Ammon's horn (tissue), 1 donor: ENCODE data around the gene CLEC10A.
A peak's percentile ranks its signal among the peaks of the same experiment; 100 is the strongest.
"Not testable (repeated sequence)": the region's sequence is repeated elsewhere in the genome, so short reads cannot be mapped to it uniquely, and the experiment has no call there.

Experiments used
- DNase-seq: peaks from one replicate; pipeline ENCODE4 v3.0.0-alpha.2; 2016; ENCODE audit warnings: low spot score

Gene CLEC10A

GRCh38 chr17:7074931-7075330 is 5.1 kb downstream of the CLEC10A start:
- no peak for DNase-seq

- DNase-seq, result no peak
Observed at GRCh38 chr17:7072406-7072805, 7.6 kb downstream of the CLEC10A start.

- DNase-seq, result no peak
Observed at GRCh38 chr17:7070712-7071111, 9.3 kb downstream of the CLEC10A start.

- no peak for DNase-seq
Observed at GRCh38 chr17:7068268-7068667, 11.8 kb downstream of the CLEC10A start.

- DNase-seq, result no peak
Observed at GRCh38 chr17:7067198-7067597, 12.9 kb downstream of the CLEC10A start.

- DNase-seq, result no peak
Observed at GRCh38 chr17:7064261-7064660, 15.8 kb downstream of the CLEC10A start.

GRCh38 chr17:7063518-7064094 is 16.4 kb downstream of the CLEC10A start:
- no peak for DNase-seq

- no peak for DNase-seq
Observed at GRCh38 chr17:7060165-7060891, 19.7 kb downstream of the CLEC10A start.

GRCh38 chr17:7058831-7059447 is 21.1 kb downstream of the CLEC10A start:
- DNase-seq, result no peak

- DNase-seq, result no peak
Observed at GRCh38 chr17:7056386-7056785, 23.7 kb downstream of the CLEC10A start.

- not testable (repeated sequence) for DNase-seq
Observed at GRCh38 chr17:7050583-7050982, 29.5 kb downstream of the CLEC10A start.

GRCh38 chr17:7048968-7049367 is 31.1 kb downstream of the CLEC10A start:
- no peak for DNase-seq

- no peak for DNase-seq
Observed at GRCh38 chr17:7047566-7047965, 32.5 kb downstream of the CLEC10A start.

GRCh38 chr17:7046725-7047397 is 33.2 kb downstream of the CLEC10A start:
- not testable (repeated sequence) for DNase-seq

- no peak for DNase-seq
Observed at GRCh38 chr17:7046127-7046724, 33.8 kb downstream of the CLEC10A start.

- peak; percentile 82 for DNase-seq
Observed at GRCh38 chr17:7045492-7046126, 34.4 kb downstream of the CLEC10A start.

- no peak for DNase-seq
Observed at GRCh38 chr17:7043497-7044198, 36.4 kb downstream of the CLEC10A start, which contains the start of gene SLC16A11. SLC16A11 (minus strand) TSS chr17:7044092; CDS start chr17:7043513, 579 bp downstream.

- DNase-seq, result no peak
Observed at GRCh38 chr17:7043182-7043496, 36.9 kb downstream of the CLEC10A start.

- no peak for DNase-seq
Observed at GRCh38 chr17:7042501-7043181, 37.4 kb downstream of the CLEC10A start.

- DNase-seq, result no peak
Observed at GRCh38 chr17:7041607-7042500, 38.2 kb downstream of the CLEC10A start.
